Measurements from ENCODE around the gene MAPK8. TPM values are rescaled to one million over a fixed set of nuclear protein-coding genes. Genes with fewer than 3 reads are reported as not detected.
A peak's percentile ranks its signal among the peaks of the same experiment; 100 is the strongest.

Gene MAPK8
- total RNA-seq, 1 experiment from 2014 or later, result 55.7 TPM

DNA sequence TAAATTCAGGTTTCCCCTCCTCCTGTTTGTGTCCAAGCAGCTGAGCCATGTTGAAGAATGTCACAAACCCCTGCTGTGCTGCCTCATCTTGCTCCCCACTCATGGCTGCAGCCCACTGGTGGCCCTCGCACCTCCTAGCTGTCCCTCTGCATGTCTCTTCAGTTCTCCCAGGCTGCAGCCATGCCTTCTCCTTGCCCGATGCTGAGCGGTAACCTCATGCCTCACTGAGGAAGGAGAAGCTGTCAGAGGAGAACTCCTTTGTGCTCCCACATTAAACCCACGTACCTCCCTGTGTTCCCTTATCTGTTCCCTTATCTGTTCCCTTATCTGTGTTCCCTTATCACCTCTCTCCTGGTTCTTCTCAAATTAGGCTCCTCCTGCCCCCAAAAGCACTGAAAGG lies 21.7 kb upstream of the MAPK8 start:
- BruUV-seq (replicated peaks), result no TSS peak
- peaks cover 50% of the 10 kb centered on the region for H3K27me3 Mint-ChIP-seq (ENCODE audit: unreplicated experiment)
- peaks cover 20% of the 10 kb centered on the region for H3K4me1 Mint-ChIP-seq (ENCODE audit: low read depth, unreplicated experiment)
- no peak for DNase-seq
- TF ChIP-seq, protein P1, sequence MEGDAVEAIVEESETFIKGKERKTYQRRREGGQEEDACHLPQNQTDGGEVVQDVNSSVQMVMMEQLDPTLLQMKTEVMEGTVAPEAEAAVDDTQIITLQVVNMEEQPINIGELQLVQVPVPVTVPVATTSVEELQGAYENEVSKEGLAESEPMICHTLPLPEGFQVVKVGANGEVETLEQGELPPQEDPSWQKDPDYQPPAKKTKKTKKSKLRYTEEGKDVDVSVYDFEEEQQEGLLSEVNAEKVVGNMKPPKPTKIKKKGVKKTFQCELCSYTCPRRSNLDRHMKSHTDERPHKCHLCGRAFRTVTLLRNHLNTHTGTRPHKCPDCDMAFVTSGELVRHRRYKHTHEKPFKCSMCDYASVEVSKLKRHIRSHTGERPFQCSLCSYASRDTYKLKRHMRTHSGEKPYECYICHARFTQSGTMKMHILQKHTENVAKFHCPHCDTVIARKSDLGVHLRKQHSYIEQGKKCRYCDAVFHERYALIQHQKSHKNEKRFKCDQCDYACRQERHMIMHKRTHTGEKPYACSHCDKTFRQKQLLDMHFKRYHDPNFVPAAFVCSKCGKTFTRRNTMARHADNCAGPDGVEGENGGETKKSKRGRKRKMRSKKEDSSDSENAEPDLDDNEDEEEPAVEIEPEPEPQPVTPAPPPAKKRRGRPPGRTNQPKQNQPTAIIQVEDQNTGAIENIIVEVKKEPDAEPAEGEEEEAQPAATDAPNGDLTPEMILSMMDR (IDR thresholded peaks at IDR 0.05; ENCODE audit: unreplicated experiment), result no peak
- CTCF ChIA-PET, result no interaction called here
- no peak overlapping the region for H3K4me3 Mint-ChIP-seq (ENCODE audit: low read depth, unreplicated experiment)
- no peaks in the 10 kb centered on the region for H3K36me3 Mint-ChIP-seq (ENCODE audit: insufficient read depth, unreplicated experiment)
- peaks cover 4% of the 10 kb centered on the region for H3K9me3 Mint-ChIP-seq (ENCODE audit: low read depth, unreplicated experiment)
- no peak overlapping the region for H3K27ac Mint-ChIP-seq (ENCODE audit: unreplicated experiment)
- intact Hi-C loops (cut with micrococcal nuclease; ENCODE audit: unreplicated experiment), result no loop called here

DNA sequence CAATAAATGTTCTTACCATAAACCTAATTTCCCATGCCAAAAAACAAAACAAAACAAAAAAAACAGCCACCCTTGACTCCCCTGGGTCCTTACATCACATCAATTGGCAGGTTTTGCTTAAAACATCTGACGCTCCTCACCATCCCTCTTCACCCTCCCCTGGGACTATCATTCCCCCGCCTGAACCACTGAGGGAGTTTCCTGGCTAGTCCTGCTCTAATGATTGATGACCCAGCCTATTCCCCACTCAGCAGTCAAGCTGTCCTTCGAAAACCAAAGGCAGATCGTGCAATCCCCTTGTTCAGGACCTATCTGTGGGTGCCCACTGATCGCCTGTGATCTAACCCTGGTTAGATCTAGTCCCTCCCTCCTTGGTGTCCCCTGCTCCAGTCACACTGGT lies 20.8 kb upstream of the MAPK8 start:
- H3K27me3 Mint-ChIP-seq (ENCODE audit: unreplicated experiment), result peaks cover 46% of the 10 kb centered on the region
- intact Hi-C loops (cut with micrococcal nuclease; ENCODE audit: unreplicated experiment), result no loop called here
- peaks cover 4% of the 10 kb centered on the region for H3K9me3 Mint-ChIP-seq (ENCODE audit: low read depth, unreplicated experiment)
- BruUV-seq (replicated peaks), result no TSS peak
- DNase-seq, result no peak
- TF ChIP-seq, protein P1 (IDR thresholded peaks at IDR 0.05; ENCODE audit: unreplicated experiment), result no peak
- no peaks in the 10 kb centered on the region for H3K36me3 Mint-ChIP-seq (ENCODE audit: insufficient read depth, unreplicated experiment)
- CTCF ChIA-PET, result no interaction called here
- no peak overlapping the region for H3K4me3 Mint-ChIP-seq (ENCODE audit: low read depth, unreplicated experiment)
- no peak overlapping the region for H3K27ac Mint-ChIP-seq (ENCODE audit: unreplicated experiment)
- H3K4me1 Mint-ChIP-seq (ENCODE audit: low read depth, unreplicated experiment), result peaks cover 29% of the 10 kb centered on the region

DNA sequence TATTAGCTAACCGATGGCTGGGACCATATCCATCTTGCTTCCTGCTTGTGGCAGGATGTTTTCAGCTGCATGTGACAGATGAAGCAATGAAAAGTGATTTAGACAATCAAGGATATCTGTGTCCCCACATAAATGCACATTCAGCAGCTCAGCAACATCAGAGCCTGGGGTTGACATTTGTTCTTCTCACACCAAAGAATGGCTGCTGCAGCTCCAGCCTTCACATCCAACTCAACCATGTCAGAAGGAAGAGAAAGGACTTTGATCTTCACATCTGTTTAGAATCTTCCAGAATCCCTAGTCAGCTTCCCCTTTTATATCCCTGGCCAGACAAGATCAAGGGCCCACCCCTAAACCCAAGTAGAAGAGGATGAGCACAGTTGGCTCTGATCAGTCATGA lies 20.1 kb upstream of the MAPK8 start:
- no TSS peak for BruUV-seq (replicated peaks)
- Mint-ChIP-seq H3K9me3 (ENCODE audit: low read depth, unreplicated experiment) (peaks cover 4% of the 10 kb centered on the region), H3K4me3 (ENCODE audit: low read depth, unreplicated experiment) (no peak overlapping the region), H3K27ac (ENCODE audit: unreplicated experiment) (no peak overlapping the region), H3K27me3 (ENCODE audit: unreplicated experiment) (peaks cover 41% of the 10 kb centered on the region), H3K4me1 (ENCODE audit: low read depth, unreplicated experiment) (peaks cover 35% of the 10 kb centered on the region), H3K36me3 (ENCODE audit: insufficient read depth, unreplicated experiment) (no peaks in the 10 kb centered on the region)
- TF ChIP-seq, protein P1 (IDR thresholded peaks at IDR 0.05; ENCODE audit: unreplicated experiment), result no peak
- DNase-seq, result no peak
- CTCF ChIA-PET, result no interaction called here
- intact Hi-C loops (cut with micrococcal nuclease; ENCODE audit: unreplicated experiment), result no loop called here

DNA sequence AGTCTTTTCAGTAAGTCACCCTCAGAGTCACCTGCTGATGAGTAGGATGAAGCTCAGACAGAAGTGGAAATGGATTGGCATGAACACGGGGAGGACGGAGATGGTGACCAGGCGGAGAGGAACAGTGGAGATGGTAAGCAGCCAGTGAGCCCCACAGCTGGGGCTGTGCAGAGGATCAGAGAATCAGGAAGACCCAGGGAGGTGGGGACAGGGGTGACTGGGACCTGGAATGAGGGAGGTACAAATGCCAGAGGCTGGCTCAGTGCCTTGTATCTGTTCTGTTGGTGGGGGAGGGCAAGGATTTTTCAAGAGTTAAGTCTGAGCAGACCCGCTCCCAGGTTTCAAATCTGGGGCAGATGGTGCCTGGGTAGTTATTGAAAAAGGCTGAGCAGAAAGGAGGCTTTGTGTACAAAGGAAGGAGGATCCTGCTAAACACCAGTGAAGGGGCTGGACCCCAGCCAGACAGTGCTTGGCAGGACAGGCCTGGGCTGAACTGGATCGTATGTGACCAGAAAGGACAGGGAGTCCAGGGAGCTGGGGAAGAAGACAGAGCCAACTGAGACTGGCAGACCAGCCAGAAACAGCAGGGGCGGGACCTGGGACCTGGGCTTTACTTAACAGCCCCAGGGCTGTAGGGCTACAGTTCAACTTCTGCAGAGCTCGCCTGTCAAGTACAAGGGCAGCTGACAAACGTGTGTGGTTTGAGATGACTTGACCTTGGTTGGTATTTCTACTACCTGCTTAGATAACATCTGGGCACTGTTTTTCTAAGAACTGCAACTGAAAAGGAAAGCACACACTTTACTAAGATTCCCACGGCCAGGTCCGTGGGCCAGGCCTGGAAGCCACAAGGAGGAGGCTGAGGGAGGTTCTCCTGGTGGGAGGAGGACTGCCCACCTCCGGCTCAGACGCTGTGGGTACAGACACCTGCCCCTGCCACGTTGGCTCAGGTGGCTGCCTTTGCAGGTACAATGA lies 18.8 kb upstream of the MAPK8 start:
- Mint-ChIP-seq H3K27me3 (ENCODE audit: unreplicated experiment) (peaks cover 37% of the 10 kb centered on the region), H3K4me3 (ENCODE audit: low read depth, unreplicated experiment) (no peak overlapping the region), H3K36me3 (ENCODE audit: insufficient read depth, unreplicated experiment) (no peaks in the 10 kb centered on the region), H3K27ac (ENCODE audit: unreplicated experiment) (no peak overlapping the region), H3K9me3 (ENCODE audit: low read depth, unreplicated experiment) (peaks cover 4% of the 10 kb centered on the region), H3K4me1 (ENCODE audit: low read depth, unreplicated experiment) (peaks cover 44% of the 10 kb centered on the region)
- DNase-seq, result peak; percentile 10
- CTCF ChIA-PET, result no interaction called here
- TF ChIP-seq, protein P1 (IDR thresholded peaks at IDR 0.05; ENCODE audit: unreplicated experiment), result no peak
- intact Hi-C loops (cut with micrococcal nuclease; ENCODE audit: unreplicated experiment), result loop anchor here (2.0 kb wide), 1 partner anchor 73 kb away; no protein-coding TSS in a partner anchor
- no TSS peak for BruUV-seq (replicated peaks)
